GM21717 (cell line): ENCODE results near the gene SPTBN5.

Source experiments
- ATAC-seq: cut with Tn5 transposase; IDR thresholded peaks from one replicate; pipeline ENCODE4 v1.9.1; 2021; ENCODE audit warnings: mild to moderate bottlenecking, moderate library complexity; ENCODE audit not compliant: unreplicated experiment

SPTBN5 gene

DNA sequence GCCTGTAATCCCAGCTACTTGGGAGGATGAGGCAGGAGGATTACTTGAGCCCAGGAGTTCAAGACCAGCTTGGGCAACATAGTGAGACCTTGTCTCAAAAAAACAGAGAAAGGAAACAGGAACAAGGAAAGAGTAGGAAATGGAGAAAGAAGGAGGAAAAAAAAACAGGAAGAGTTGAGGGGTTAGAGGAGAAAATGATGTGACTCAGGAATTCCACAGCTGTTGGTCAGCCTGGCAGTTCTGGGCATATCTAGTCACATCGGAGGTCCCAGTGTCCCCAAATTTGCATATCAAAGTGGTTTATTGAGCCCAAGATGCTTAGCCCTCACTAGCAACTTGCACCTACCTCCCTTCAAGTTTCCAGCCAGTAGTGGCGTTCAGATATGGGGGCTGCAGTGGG, 84.7 kb downstream of the SPTBN5 start:
- ATAC-seq: no peak

DNA sequence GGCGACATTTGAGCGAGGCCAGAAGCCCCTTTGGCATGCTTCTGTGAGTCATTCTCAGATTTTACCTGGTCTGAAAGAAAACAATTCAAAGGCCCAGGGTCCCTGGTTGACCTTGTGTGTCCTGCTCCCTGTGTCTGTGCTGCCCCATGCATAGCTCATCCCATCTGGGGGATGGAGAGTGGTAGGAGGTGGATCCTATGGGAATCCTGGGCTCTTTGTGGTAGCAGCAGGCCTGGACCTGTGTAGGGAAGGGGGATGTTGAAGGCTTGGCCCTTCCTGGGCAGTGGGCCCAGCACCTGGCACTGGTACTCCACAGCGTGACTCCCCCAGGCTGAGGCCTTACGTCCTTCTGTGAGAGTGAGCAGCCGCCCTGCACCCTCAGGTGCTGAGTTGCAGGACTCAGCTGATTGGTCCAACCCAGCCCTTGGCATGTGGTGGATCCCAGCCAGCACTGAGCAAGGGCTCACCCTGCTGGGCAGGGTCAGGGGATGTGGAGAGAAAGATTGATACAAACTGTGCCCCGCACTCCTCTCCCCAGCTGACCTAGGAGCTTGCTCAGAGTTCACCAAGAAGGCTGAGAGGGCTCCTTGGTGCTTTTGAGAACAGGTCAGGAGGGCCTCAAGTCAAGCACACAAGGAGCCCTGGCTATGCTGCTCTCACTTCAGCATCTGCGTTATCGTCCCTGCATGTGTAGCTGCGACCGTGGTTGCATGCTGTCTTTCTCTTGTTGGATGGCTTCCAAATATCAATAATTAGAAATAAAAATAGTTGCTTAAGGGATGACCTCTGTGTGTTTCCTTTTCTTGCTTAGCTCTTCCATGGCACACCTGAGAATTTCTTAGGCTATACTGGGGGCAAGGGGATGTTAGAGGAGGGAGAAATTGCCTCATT, 87.3 kb downstream of the SPTBN5 start:
- ATAC-seq: no peak

- ATAC-seq: no peak
Observed at GRCh38 chr15:41805711-41806110, 88.1 kb downstream of the SPTBN5 start.

DNA sequence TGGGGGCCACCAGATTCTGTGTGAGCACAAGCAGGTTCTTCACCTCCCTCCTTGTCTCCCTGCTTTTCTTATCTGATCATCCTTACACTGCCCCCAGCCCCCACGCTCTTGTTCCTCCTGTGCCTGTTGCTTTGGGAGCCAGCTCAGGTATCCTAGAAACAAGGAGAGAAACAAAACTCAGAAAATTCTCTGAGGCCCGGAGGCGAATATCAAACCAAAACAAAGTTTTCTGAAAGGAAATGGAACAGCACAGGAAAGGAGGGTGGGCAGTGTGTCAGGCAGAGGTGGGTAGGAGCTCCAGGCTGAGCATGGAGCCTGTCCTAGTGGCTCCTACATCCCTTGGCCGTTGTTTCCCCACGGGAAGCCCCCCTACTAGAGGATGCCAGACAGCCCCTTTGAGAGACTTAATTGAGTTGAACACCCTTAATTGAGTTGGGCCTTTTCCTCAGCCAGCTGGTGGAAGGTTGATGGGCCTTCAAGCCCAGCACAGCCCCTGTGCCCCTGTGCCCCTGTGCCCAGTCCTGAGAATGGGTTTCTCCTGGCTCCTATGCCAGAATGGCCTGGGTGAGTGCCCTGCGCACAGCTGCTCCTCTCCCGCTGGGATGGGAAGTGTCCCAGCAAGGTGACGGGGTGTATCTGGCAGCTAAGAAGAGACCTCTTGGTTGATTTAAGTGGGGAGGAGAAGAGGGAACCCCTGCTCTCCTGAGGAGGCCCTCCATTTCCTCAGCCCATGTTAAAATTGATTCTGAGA, 88.8 kb downstream of the SPTBN5 start:
- ATAC-seq: no peak

DNA sequence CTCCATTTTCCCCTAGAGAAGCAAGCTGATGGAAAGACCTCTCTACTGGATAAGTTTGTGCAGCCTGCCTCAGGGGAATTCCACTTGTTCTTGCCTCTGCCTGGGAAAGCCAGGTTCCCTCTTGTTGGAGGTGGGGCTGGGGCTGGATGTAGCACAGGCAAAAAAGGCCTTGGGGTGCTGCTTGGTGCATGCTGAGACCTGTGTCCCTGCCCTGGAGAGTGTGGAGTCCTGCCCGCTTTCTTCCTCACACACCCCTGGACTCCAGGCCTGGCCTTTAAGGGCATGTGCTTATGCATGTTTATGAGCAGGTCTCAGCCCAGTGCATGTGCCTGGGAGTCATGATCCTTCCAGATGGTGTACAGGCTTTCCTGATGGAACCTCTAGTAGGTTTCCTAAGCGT, 89.5 kb downstream of the SPTBN5 start:
- no peak for ATAC-seq

GRCh38 chr15:41801850-41802455, 91.9 kb downstream of the SPTBN5 start:
- no peak for ATAC-seq

- ATAC-seq: no peak
Observed at GRCh38 chr15:41801185-41801584, 92.7 kb downstream of the SPTBN5 start.

DNA sequence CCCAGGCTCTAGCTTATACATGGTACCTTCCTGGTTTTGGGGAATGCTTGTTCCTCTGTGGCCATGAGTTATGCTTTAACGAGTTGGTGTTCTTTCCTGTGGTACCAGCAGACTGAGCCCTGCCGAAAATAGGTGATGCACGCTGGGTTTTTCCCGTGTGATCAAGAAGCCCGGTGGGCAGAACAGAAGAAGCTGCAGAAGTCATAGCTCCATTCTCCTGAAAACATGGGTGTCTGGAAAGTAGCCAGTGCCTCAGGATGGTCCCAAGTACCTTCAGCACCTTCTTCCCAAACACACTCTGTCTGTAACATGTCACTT, 94.4 kb downstream of the SPTBN5 start:
- no peak for ATAC-seq

GRCh38 chr15:41798607-41799487, 95.0 kb downstream of the SPTBN5 start:
- no peak for ATAC-seq
